OCI-LY7 (cell line): ENCODE results near the gene SLC22A16.

Experiments used
- EZH2phosphoT487 ChIP-seq: fragments of 200-600 bp; sonication (generic); IDR thresholded peaks from 2 replicates; pipeline ENCODE4 v1.6.1; 2018; ENCODE audit warnings: low read depth, borderline replicate concordance, mild to moderate bottlenecking, mixed run types, antibody characterized with exemption, low read length, moderate library complexity, mixed read lengths
- TF ChIP-seq, protein P1 (sequence below): fragments of 200-600 bp; sonication (generic); conservative IDR thresholded peaks from 2 replicates; pipeline ENCODE4 v1.5.1; 2014; ENCODE audit warnings: mild to moderate bottlenecking, antibody characterized with exemption, low read length, moderate library complexity, mixed read lengths

- TF ChIP-seq, protein P1, sequence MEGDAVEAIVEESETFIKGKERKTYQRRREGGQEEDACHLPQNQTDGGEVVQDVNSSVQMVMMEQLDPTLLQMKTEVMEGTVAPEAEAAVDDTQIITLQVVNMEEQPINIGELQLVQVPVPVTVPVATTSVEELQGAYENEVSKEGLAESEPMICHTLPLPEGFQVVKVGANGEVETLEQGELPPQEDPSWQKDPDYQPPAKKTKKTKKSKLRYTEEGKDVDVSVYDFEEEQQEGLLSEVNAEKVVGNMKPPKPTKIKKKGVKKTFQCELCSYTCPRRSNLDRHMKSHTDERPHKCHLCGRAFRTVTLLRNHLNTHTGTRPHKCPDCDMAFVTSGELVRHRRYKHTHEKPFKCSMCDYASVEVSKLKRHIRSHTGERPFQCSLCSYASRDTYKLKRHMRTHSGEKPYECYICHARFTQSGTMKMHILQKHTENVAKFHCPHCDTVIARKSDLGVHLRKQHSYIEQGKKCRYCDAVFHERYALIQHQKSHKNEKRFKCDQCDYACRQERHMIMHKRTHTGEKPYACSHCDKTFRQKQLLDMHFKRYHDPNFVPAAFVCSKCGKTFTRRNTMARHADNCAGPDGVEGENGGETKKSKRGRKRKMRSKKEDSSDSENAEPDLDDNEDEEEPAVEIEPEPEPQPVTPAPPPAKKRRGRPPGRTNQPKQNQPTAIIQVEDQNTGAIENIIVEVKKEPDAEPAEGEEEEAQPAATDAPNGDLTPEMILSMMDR = no peak
- no peak for TF ChIP-seq EZH2phosphoT487
Measured at GRCh38 chr6:110425816-110426215, 50.6 kb downstream of the SLC22A16 start.
